Activated naive CD8-positive, alpha-beta T cell treated with anti-CD3 and anti-CD28 coated beads for 36 hours (primary cell): ENCODE measurements around the gene VPS37B. TPM values are rescaled to one million over a fixed set of nuclear protein-coding genes. Genes with fewer than 3 reads are reported as not detected.

ENCODE experiments used
- DNase-seq: peaks from one replicate; pipeline ENCODE4 v3.0.0; 2021
- H3K27ac Mint-ChIP-seq: one replicate; pipeline ENCODE4 v1.8.0; 2022; ENCODE audit warnings: mild to moderate bottlenecking, moderate library complexity, mixed read lengths
- H3K27me3 Mint-ChIP-seq: one replicate; pipeline ENCODE4 v1.8.0; 2022; ENCODE audit warnings: mild to moderate bottlenecking, mixed read lengths
- H3K36me3 Mint-ChIP-seq: one replicate; pipeline ENCODE4 v1.8.0; 2021; ENCODE audit warnings: mild to moderate bottlenecking, mixed read lengths
- H3K4me1 Mint-ChIP-seq: one replicate; pipeline ENCODE4 v1.8.0; 2021; ENCODE audit warnings: mixed read lengths
- H3K4me3 Mint-ChIP-seq: one replicate; pipeline ENCODE4 v1.8.0; 2022; ENCODE audit warnings: mild to moderate bottlenecking, moderate library complexity, mixed read lengths
- H3K9me3 Mint-ChIP-seq: one replicate; pipeline ENCODE4 v1.8.0; 2022; ENCODE audit warnings: mixed read lengths
- total RNA-seq, 2 experiments: library from RNA; stranded (reverse); gene quantifications; one replicate each; pipeline ENCODE4 v1.2.3, GENCODE V29; 2021

The VPS37B gene
- total RNA-seq, 2 experiments from 2014 or later, result 27.0 to 28.2 TPM

- peaks cover under 1% of the 10 kb centered on the region for H3K4me1 Mint-ChIP-seq
- no peak overlapping the region for H3K27ac Mint-ChIP-seq
- H3K36me3 Mint-ChIP-seq, result no peaks in the 10 kb centered on the region
- H3K4me3 Mint-ChIP-seq, result no peak overlapping the region
- H3K9me3 Mint-ChIP-seq, result no peaks in the 10 kb centered on the region
- no peaks in the 10 kb centered on the region for H3K27me3 Mint-ChIP-seq
- no peak for DNase-seq
Measured at GRCh38 chr12:122848471-122849351, 47.2 kb downstream of the VPS37B start.

GRCh38 chr12:122847921-122848421 is 48.0 kb downstream of the VPS37B start:
- Mint-ChIP-seq H3K4me1 (peaks cover 2% of the 10 kb centered on the region), H3K27ac (no peak overlapping the region), H3K4me3 (no peak overlapping the region), H3K27me3 (no peaks in the 10 kb centered on the region), H3K36me3 (no peaks in the 10 kb centered on the region), H3K9me3 (no peaks in the 10 kb centered on the region)
- no peak for DNase-seq

GRCh38 chr12:122847516-122847836 is 48.4 kb downstream of the VPS37B start:
- H3K36me3 Mint-ChIP-seq, result no peaks in the 10 kb centered on the region
- H3K27me3 Mint-ChIP-seq, result no peaks in the 10 kb centered on the region
- DNase-seq, result no peak
- no peak overlapping the region for H3K4me3 Mint-ChIP-seq
- H3K27ac Mint-ChIP-seq, result no peak overlapping the region
- peaks cover 2% of the 10 kb centered on the region for H3K4me1 Mint-ChIP-seq
- no peaks in the 10 kb centered on the region for H3K9me3 Mint-ChIP-seq

GRCh38 chr12:122846622-122847515 is 49.1 kb downstream of the VPS37B start:
- no peaks in the 10 kb centered on the region for H3K9me3 Mint-ChIP-seq
- no peak for DNase-seq
- H3K27me3 Mint-ChIP-seq, result no peaks in the 10 kb centered on the region
- H3K4me1 Mint-ChIP-seq, result peaks cover 3% of the 10 kb centered on the region
- no peaks in the 10 kb centered on the region for H3K36me3 Mint-ChIP-seq
- no peak overlapping the region for H3K27ac Mint-ChIP-seq
- H3K4me3 Mint-ChIP-seq, result no peak overlapping the region

GRCh38 chr12:122845865-122846621 is 49.9 kb downstream of the VPS37B start:
- Mint-ChIP-seq H3K27me3 (no peaks in the 10 kb centered on the region), H3K36me3 (no peaks in the 10 kb centered on the region), H3K27ac (no peak overlapping the region), H3K4me1 (peaks cover 7% of the 10 kb centered on the region), H3K4me3 (no peak overlapping the region), H3K9me3 (no peaks in the 10 kb centered on the region)
- DNase-seq, result no peak

GRCh38 chr12:122845041-122845864 is 50.7 kb downstream of the VPS37B start:
- Mint-ChIP-seq H3K27me3 (no peaks in the 10 kb centered on the region), H3K36me3 (no peaks in the 10 kb centered on the region), H3K4me1 (peaks cover 12% of the 10 kb centered on the region), H3K27ac (no peak overlapping the region), H3K9me3 (no peaks in the 10 kb centered on the region), H3K4me3 (no peak overlapping the region)
- no peak for DNase-seq

- Mint-ChIP-seq H3K9me3 (no peaks in the 10 kb centered on the region), H3K27ac (no peak overlapping the region), H3K36me3 (no peaks in the 10 kb centered on the region), H3K27me3 (no peaks in the 10 kb centered on the region), H3K4me1 (peaks cover 12% of the 10 kb centered on the region), H3K4me3 (no peak overlapping the region)
- no peak for DNase-seq
Measured at GRCh38 chr12:122844366-122844971, 51.5 kb downstream of the VPS37B start.

GRCh38 chr12:122843455-122843854 is 52.5 kb downstream of the VPS37B start:
- H3K4me1 Mint-ChIP-seq, result peaks cover 19% of the 10 kb centered on the region
- H3K9me3 Mint-ChIP-seq, result no peaks in the 10 kb centered on the region
- H3K27me3 Mint-ChIP-seq, result no peaks in the 10 kb centered on the region
- no peak overlapping the region for H3K27ac Mint-ChIP-seq
- no peak for DNase-seq
- H3K36me3 Mint-ChIP-seq, result no peaks in the 10 kb centered on the region
- no peak overlapping the region for H3K4me3 Mint-ChIP-seq

GRCh38 chr12:122842505-122843405 is 53.2 kb downstream of the VPS37B start:
- H3K36me3 Mint-ChIP-seq, result peaks cover under 1% of the 10 kb centered on the region
- H3K27me3 Mint-ChIP-seq, result no peaks in the 10 kb centered on the region
- H3K27ac Mint-ChIP-seq, result no peak overlapping the region
- no peaks in the 10 kb centered on the region for H3K9me3 Mint-ChIP-seq
- DNase-seq, result no peak
- H3K4me3 Mint-ChIP-seq, result no peak overlapping the region
- H3K4me1 Mint-ChIP-seq, result peaks cover 25% of the 10 kb centered on the region

GRCh38 chr12:122841544-122842321 is 54.2 kb downstream of the VPS37B start:
- no peak overlapping the region for H3K27ac Mint-ChIP-seq
- peaks cover 35% of the 10 kb centered on the region for H3K4me1 Mint-ChIP-seq
- H3K4me3 Mint-ChIP-seq, result no peak overlapping the region
- no peak for DNase-seq
- no peaks in the 10 kb centered on the region for H3K9me3 Mint-ChIP-seq
- H3K27me3 Mint-ChIP-seq, result no peaks in the 10 kb centered on the region
- H3K36me3 Mint-ChIP-seq, result peaks cover 4% of the 10 kb centered on the region

GRCh38 chr12:122840580-122841513 is 55.1 kb downstream of the VPS37B start:
- H3K4me1 Mint-ChIP-seq, result peaks cover 41% of the 10 kb centered on the region

More at GRCh38 chr12:122840580-122841513, 55.1 kb downstream of the VPS37B start:
- Mint-ChIP-seq H3K4me3 (no peak overlapping the region), H3K27me3 (no peaks in the 10 kb centered on the region), H3K27ac (no peak overlapping the region), H3K36me3 (peaks cover 7% of the 10 kb centered on the region), H3K9me3 (no peaks in the 10 kb centered on the region)
- DNase-seq, result no peak
